Measurements from ENCODE around the gene ZNF697. TPM values are rescaled to one million over a fixed set of nuclear protein-coding genes. Genes with fewer than 3 reads are reported as not detected.

The ZNF697 gene
- total RNA-seq, 1 experiment from 2014 or later, result 18.0 TPM

DNA sequence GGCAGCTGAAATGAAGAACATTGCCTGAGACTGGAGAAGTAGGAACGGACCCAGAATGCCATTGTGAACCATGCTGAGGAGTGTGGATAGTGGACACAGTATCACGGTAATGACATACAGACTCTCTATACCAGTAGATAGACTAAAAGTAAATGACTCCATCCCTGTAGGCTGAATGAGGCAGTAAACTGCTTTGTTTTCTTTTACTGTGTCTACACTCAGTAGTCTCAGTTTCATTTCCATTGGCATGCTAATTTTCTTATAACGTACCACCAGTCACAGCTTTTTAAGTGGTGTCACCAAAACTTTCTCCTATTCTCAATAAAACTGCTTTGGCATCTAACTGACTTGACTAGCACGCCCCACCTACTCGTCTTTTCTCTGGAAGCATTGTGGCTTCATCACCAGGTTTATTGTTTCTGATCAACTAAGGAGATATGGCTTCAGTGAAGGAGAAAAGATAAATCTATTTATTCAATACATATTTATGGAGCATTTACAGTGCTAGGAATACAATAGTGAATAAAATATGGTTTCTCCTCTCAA lies 8.4 kb upstream of the ZNF697 start:
- CTCF ChIA-PET, result interaction anchor here (1.0 to 7.5 kb wide), 3 partner anchors 8 to 45 kb away, joined by 4 to 90 read pairs (median 7); partner anchors contain the start of gene ZNF697
- H3K4me1 Mint-ChIP-seq, result peaks cover 40% of the 10 kb centered on the region
- no peaks in the 10 kb centered on the region for H3K9me3 Mint-ChIP-seq
- no peak overlapping the region for H3K27ac Mint-ChIP-seq
- peaks cover 3% of the 10 kb centered on the region; the same call in 1 of the 2 replicates for H3K27me3 Mint-ChIP-seq (ENCODE audit: low read depth)
- POLR2A ChIA-PET, result interaction anchor here (0.9 kb wide), 1 partner anchor 56 kb away, joined by 3 read pairs; no protein-coding TSS in a partner anchor
- ATAC-seq (no peak), DNase-seq (ENCODE audit: low spot score) (no peak)
- no peaks in the 10 kb centered on the region for H3K36me3 Mint-ChIP-seq
- no peak overlapping the region for H3K4me3 Mint-ChIP-seq
- TF ChIP-seq NFATC4 (CRISPR knock-in tag; IDR thresholded peaks at IDR 0.05) (no peak), SMAD3 (CRISPR knock-in tag; IDR thresholded peaks at IDR 0.05; ENCODE audit: borderline replicate concordance) (no peak), MAX (CRISPR knock-in tag; IDR thresholded peaks at IDR 0.05) (no peak), ELF4 (CRISPR knock-in tag; IDR thresholded peaks at IDR 0.05; ENCODE audit: low read depth) (no peak), E2F1 (CRISPR knock-in tag; IDR thresholded peaks at IDR 0.05) (no peak), MXD4 (CRISPR knock-in tag; IDR thresholded peaks at IDR 0.05; ENCODE audit: borderline replicate concordance) (no peak), CDX4 (CRISPR knock-in tag; IDR thresholded peaks at IDR 0.05; ENCODE audit: borderline replicate concordance) (no peak), CTCF (IDR thresholded peaks at IDR 0.05) (no peak), ZNF263 (CRISPR knock-in tag; IDR thresholded peaks at IDR 0.05; ENCODE audit: low read depth) (no peak), RORB (CRISPR knock-in tag; IDR thresholded peaks at IDR 0.05) (no peak), ZNF232 (CRISPR knock-in tag; IDR thresholded peaks at IDR 0.05) (no peak), KAT7 (CRISPR knock-in tag; IDR thresholded peaks at IDR 0.05; ENCODE audit: borderline replicate concordance) (no peak), OVOL2 (CRISPR knock-in tag; IDR thresholded peaks at IDR 0.05; ENCODE audit: borderline replicate concordance) (no peak), IRF1 (CRISPR knock-in tag; IDR thresholded peaks at IDR 0.05) (no peak), ZNF281 (CRISPR knock-in tag; IDR thresholded peaks at IDR 0.05) (no peak)
- TF ChIP-seq, protein P1, sequence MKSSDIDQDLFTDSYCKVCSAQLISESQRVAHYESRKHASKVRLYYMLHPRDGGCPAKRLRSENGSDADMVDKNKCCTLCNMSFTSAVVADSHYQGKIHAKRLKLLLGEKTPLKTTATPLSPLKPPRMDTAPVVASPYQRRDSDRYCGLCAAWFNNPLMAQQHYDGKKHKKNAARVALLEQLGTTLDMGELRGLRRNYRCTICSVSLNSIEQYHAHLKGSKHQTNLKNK (CRISPR knock-in tag; IDR thresholded peaks at IDR 0.05), result no peak
- TF ChIP-seq, protein P2, sequence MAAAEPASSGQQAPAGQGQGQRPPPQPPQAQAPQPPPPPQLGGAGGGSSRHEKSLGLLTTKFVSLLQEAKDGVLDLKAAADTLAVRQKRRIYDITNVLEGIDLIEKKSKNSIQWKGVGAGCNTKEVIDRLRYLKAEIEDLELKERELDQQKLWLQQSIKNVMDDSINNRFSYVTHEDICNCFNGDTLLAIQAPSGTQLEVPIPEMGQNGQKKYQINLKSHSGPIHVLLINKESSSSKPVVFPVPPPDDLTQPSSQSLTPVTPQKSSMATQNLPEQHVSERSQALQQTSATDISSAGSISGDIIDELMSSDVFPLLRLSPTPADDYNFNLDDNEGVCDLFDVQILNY (CRISPR knock-in tag; IDR thresholded peaks at IDR 0.05), result no peak
- TF ChIP-seq, protein P3, sequence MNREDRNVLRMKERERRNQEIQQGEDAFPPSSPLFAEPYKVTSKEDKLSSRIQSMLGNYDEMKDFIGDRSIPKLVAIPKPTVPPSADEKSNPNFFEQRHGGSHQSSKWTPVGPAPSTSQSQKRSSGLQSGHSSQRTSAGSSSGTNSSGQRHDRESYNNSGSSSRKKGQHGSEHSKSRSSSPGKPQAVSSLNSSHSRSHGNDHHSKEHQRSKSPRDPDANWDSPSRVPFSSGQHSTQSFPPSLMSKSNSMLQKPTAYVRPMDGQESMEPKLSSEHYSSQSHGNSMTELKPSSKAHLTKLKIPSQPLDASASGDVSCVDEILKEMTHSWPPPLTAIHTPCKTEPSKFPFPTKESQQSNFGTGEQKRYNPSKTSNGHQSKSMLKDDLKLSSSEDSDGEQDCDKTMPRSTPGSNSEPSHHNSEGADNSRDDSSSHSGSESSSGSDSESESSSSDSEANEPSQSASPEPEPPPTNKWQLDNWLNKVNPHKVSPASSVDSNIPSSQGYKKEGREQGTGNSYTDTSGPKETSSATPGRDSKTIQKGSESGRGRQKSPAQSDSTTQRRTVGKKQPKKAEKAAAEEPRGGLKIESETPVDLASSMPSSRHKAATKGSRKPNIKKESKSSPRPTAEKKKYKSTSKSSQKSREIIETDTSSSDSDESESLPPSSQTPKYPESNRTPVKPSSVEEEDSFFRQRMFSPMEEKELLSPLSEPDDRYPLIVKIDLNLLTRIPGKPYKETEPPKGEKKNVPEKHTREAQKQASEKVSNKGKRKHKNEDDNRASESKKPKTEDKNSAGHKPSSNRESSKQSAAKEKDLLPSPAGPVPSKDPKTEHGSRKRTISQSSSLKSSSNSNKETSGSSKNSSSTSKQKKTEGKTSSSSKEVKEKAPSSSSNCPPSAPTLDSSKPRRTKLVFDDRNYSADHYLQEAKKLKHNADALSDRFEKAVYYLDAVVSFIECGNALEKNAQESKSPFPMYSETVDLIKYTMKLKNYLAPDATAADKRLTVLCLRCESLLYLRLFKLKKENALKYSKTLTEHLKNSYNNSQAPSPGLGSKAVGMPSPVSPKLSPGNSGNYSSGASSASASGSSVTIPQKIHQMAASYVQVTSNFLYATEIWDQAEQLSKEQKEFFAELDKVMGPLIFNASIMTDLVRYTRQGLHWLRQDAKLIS (CRISPR knock-in tag; IDR thresholded peaks at IDR 0.05; ENCODE audit: borderline replicate concordance), result no peak
